CD4-positive, CD25-positive, alpha-beta regulatory T cell (primary cell): ENCODE results near the gene ZRANB1. TPM values are rescaled to one million over a fixed set of nuclear protein-coding genes. Genes with fewer than 3 reads are reported as not detected.

Experiments
- ATAC-seq, 2 donors: fragments of 150-1000 bp; cut with Tn5 transposase; one replicate each; pipeline ENCODE4 v1.10.0; 2021; ENCODE audit warnings: low read depth in 2 of 2, moderate number of reproducible peaks in 2 of 2, moderate library complexity in 1 of 2
- DNase-seq, 3 donors: peaks; one replicate each; pipeline versions ENCODE4 v3.0.0 to v3.0.0-alpha.2; 2012 to 2022; ENCODE audit warnings: mixed read lengths in 1 of 3
- H3K27ac ChIP-seq: one replicate; pipeline ENCODE4 v1.7.0; 2013; ENCODE audit warnings: mild to moderate bottlenecking, low read length; ENCODE audit not compliant: insufficient read depth, poor library complexity, severe bottlenecking
- H3K27me3 ChIP-seq: one replicate; pipeline ENCODE4 v1.7.0; 2013; ENCODE audit warnings: low read length; ENCODE audit not compliant: control insufficient read depth, insufficient read depth
- H3K36me3 ChIP-seq: one replicate; pipeline ENCODE4 v1.7.0; 2013; ENCODE audit warnings: mild to moderate bottlenecking, low read length, moderate library complexity; ENCODE audit not compliant: control insufficient read depth, insufficient read depth
- H3K4me1 ChIP-seq: 2 replicates; pipeline ENCODE4 v1.7.0; 2013; ENCODE audit warnings: mild to moderate bottlenecking, low read length; ENCODE audit not compliant: insufficient read depth, control insufficient read depth, poor library complexity, severe bottlenecking
- H3K4me3 ChIP-seq: one replicate; pipeline ENCODE4 v1.7.0; 2013; ENCODE audit warnings: low read depth, mild to moderate bottlenecking, low read length, moderate library complexity
- H3K9me3 ChIP-seq, 2 experiments: 1 replicate in 1 of 2; 2 replicates in 1 of 2; pipeline ENCODE4 v1.7.0; 2013; ENCODE audit warnings: low read length in 2 of 2, mild to moderate bottlenecking in 1 of 2, moderate library complexity in 1 of 2; ENCODE audit not compliant: control insufficient read depth in 2 of 2
- H3K27ac Mint-ChIP-seq, 3 donors: one replicate each; pipeline ENCODE4 v1.8.0; 2020 to 2022; ENCODE audit warnings: mild to moderate bottlenecking in 3 of 3, mixed read lengths in 3 of 3, moderate library complexity in 2 of 3
- H3K27me3 Mint-ChIP-seq: one replicate; pipeline ENCODE4 v1.8.0; 2022; ENCODE audit warnings: mild to moderate bottlenecking, mixed read lengths
- H3K36me3 Mint-ChIP-seq: one replicate; pipeline ENCODE4 v1.8.0; 2020; ENCODE audit warnings: mixed read lengths
- H3K4me1 Mint-ChIP-seq, 4 donors: one replicate each; pipeline ENCODE4 v1.8.0; 2020 to 2022; ENCODE audit warnings: mixed read lengths in 4 of 4, mild to moderate bottlenecking in 1 of 4
- H3K4me3 Mint-ChIP-seq, 4 donors: one replicate each; pipeline ENCODE4 v1.8.0; 2020 to 2022; ENCODE audit warnings: mild to moderate bottlenecking in 4 of 4, mixed read lengths in 4 of 4, moderate library complexity in 3 of 4
- H3K9me3 Mint-ChIP-seq, 7 donors: one replicate each; pipeline ENCODE4 v1.8.0; 2020 to 2022; ENCODE audit warnings: mixed read lengths in 7 of 7, mild to moderate bottlenecking in 3 of 7, moderate library complexity in 2 of 7
- polyA plus RNA-seq, 4 donors: library from polyadenylated mRNA; unstranded; fragments of 300-500 nt; fragmentation: Illumina TruSeq; gene quantifications; one replicate each; pipeline ENCODE4 v1.2.3, GENCODE V29; 2021
- total RNA-seq: library from RNA; stranded (reverse); gene quantifications from one replicate; pipeline ENCODE4 v1.2.3, GENCODE V29; 2022

The ZRANB1 gene
- total and polyA plus RNA-seq, 5 donors from 2014 or later = 6.6 to 27.8 (median 6.9) TPM

- H3K27me3 ChIP-seq = no peaks in the 10 kb centered on the region
- Mint-ChIP-seq H3K36me3 (peaks cover 44% of the 10 kb centered on the region), H3K27me3 (no peaks in the 10 kb centered on the region), H3K27ac (peak overlapping the region in 2 of 3 donors; percentile 10 to 50), H3K4me1 (peaks cover 39 to 76% (median 65%) of the 10 kb centered on the region in 4 donors), H3K9me3 (peaks cover 0 to under 1% (median 0%) of the 10 kb centered on the region in 7 donors), H3K4me3 (peak overlapping the region in 2 of 4 donors; percentile 2 to 39)
- peak overlapping the region; percentile 14 for H3K4me3 ChIP-seq
- ATAC-seq (no peak), DNase-seq (no peak)
- no peak overlapping the region for H3K27ac ChIP-seq
- no peaks in the 10 kb centered on the region for H3K9me3 ChIP-seq
- peaks cover 24% of the 10 kb centered on the region for H3K36me3 ChIP-seq
- H3K4me1 ChIP-seq = no peaks in the 10 kb centered on the region
Observed at GRCh38 chr10:124943301-124944092, 1.6 kb downstream of the ZRANB1 start.

- peak overlapping the region in 1 of 4 donors; percentile 22 for H3K4me3 Mint-ChIP-seq
- peaks cover 46 to 82% (median 70%) of the 10 kb centered on the region in 4 donors for H3K4me1 Mint-ChIP-seq
- Histone ChIP-seq H3K27me3 (no peaks in the 10 kb centered on the region), H3K36me3 (peaks cover 36% of the 10 kb centered on the region), H3K4me1 (no peaks in the 10 kb centered on the region), H3K9me3 (no peaks in the 10 kb centered on the region), H3K4me3 (no peak overlapping the region), H3K27ac (no peak overlapping the region)
- peaks cover 0 to 1% (median 0%) of the 10 kb centered on the region in 7 donors for H3K9me3 Mint-ChIP-seq
- peaks cover 55% of the 10 kb centered on the region for H3K36me3 Mint-ChIP-seq
- peak overlapping the region in 2 of 3 donors; percentile 21 to 40 for H3K27ac Mint-ChIP-seq
- no peak for ATAC-seq
- DNase-seq = no peak
- no peaks in the 10 kb centered on the region for H3K27me3 Mint-ChIP-seq
Observed at GRCh38 chr10:124944982-124945381, 3.1 kb downstream of the ZRANB1 start.

- no peak overlapping the region for H3K27ac Mint-ChIP-seq
Observed at GRCh38 chr10:124946945-124947344, 5.0 kb downstream of the ZRANB1 start.

GRCh38 chr10:124949543-124949942, 7.6 kb downstream of the ZRANB1 start:
- H3K36me3 Mint-ChIP-seq = peaks cover 52% of the 10 kb centered on the region
- peaks cover 29 to 61% (median 45%) of the 10 kb centered on the region in 4 donors for H3K4me1 Mint-ChIP-seq

More at GRCh38 chr10:124946945-124947344, 5.0 kb downstream of the ZRANB1 start:
- Histone ChIP-seq H3K4me3 (no peak overlapping the region), H3K4me1 (no peaks in the 10 kb centered on the region), H3K9me3 (no peaks in the 10 kb centered on the region), H3K27me3 (no peaks in the 10 kb centered on the region), H3K27ac (no peak overlapping the region), H3K36me3 (peaks cover 37% of the 10 kb centered on the region)
- DNase-seq (peak in 1 of 3 donors; percentile 23), ATAC-seq (no peak)
- H3K36me3 Mint-ChIP-seq = peaks cover 56% of the 10 kb centered on the region
- no peaks in the 10 kb centered on the region for H3K27me3 Mint-ChIP-seq
- H3K4me1 Mint-ChIP-seq = peaks cover 42 to 70% (median 60%) of the 10 kb centered on the region in 4 donors
- no peak overlapping the region for H3K4me3 Mint-ChIP-seq
- H3K9me3 Mint-ChIP-seq = peaks cover 0 to 1% (median 0%) of the 10 kb centered on the region in 7 donors

GRCh38 chr10:124952123-124952522, 10.2 kb downstream of the ZRANB1 start:
- Histone ChIP-seq H3K9me3 (no peaks in the 10 kb centered on the region), H3K27me3 (no peaks in the 10 kb centered on the region), H3K4me1 (peaks cover 6% of the 10 kb centered on the region), H3K36me3 (peaks cover 25% of the 10 kb centered on the region), H3K4me3 (no peak overlapping the region), H3K27ac (no peak overlapping the region)
- DNase-seq (no peak), ATAC-seq (no peak)
- no peak overlapping the region for H3K27ac Mint-ChIP-seq
- peaks cover 38% of the 10 kb centered on the region for H3K36me3 Mint-ChIP-seq
- no peak overlapping the region for H3K4me3 Mint-ChIP-seq
- H3K9me3 Mint-ChIP-seq = peaks cover 0 to 1% (median 0%) of the 10 kb centered on the region in 7 donors
- no peaks in the 10 kb centered on the region for H3K27me3 Mint-ChIP-seq
- H3K4me1 Mint-ChIP-seq = peaks cover 32 to 59% (median 42%) of the 10 kb centered on the region in 4 donors

More at GRCh38 chr10:124949543-124949942, 7.6 kb downstream of the ZRANB1 start:
- Histone ChIP-seq H3K9me3 (no peaks in the 10 kb centered on the region), H3K27ac (no peak overlapping the region), H3K4me1 (no peaks in the 10 kb centered on the region), H3K4me3 (no peak overlapping the region), H3K36me3 (peaks cover 27% of the 10 kb centered on the region), H3K27me3 (no peaks in the 10 kb centered on the region)
- ATAC-seq (no peak), DNase-seq (no peak)
- Mint-ChIP-seq H3K4me3 (no peak overlapping the region), H3K27ac (no peak overlapping the region), H3K9me3 (peaks cover 0 to 1% (median 0%) of the 10 kb centered on the region in 7 donors), H3K27me3 (no peaks in the 10 kb centered on the region)

GRCh38 chr10:124953421-124953820, 11.5 kb downstream of the ZRANB1 start:
- Mint-ChIP-seq H3K4me3 (no peak overlapping the region), H3K27ac (peak overlapping the region in 1 of 3 donors; percentile 37), H3K9me3 (peaks cover 0 to 1% (median 0%) of the 10 kb centered on the region in 7 donors), H3K36me3 (peaks cover 25% of the 10 kb centered on the region), H3K4me1 (peaks cover 23 to 59% (median 42%) of the 10 kb centered on the region in 4 donors), H3K27me3 (no peaks in the 10 kb centered on the region)
- H3K4me3 ChIP-seq = no peak overlapping the region
- H3K4me1 ChIP-seq = peaks cover 6% of the 10 kb centered on the region
- peaks cover 17% of the 10 kb centered on the region for H3K36me3 ChIP-seq
- H3K27ac ChIP-seq = no peak overlapping the region
- DNase-seq = no peak
- no peaks in the 10 kb centered on the region for H3K27me3 ChIP-seq
- ATAC-seq = no peak
- H3K9me3 ChIP-seq = no peaks in the 10 kb centered on the region

- peak overlapping the region; percentile 10 for H3K4me3 ChIP-seq
- peak overlapping the region in 1 of 4 donors; percentile 9 for H3K4me3 Mint-ChIP-seq
Observed at GRCh38 chr10:124955243-124955642, 13.3 kb downstream of the ZRANB1 start.

More at GRCh38 chr10:124955243-124955642, 13.3 kb downstream of the ZRANB1 start:
- H3K27ac ChIP-seq = no peak overlapping the region
- H3K9me3 ChIP-seq = no peaks in the 10 kb centered on the region
- Mint-ChIP-seq H3K4me1 (peaks cover 25 to 64% (median 48%) of the 10 kb centered on the region in 4 donors), H3K36me3 (peaks cover 17% of the 10 kb centered on the region), H3K27me3 (no peaks in the 10 kb centered on the region), H3K9me3 (no peaks in the 10 kb centered on the region), H3K27ac (no peak overlapping the region)
- DNase-seq (no peak), ATAC-seq (no peak)
- peaks cover 3% of the 10 kb centered on the region for H3K36me3 ChIP-seq
- peaks cover 6% of the 10 kb centered on the region for H3K4me1 ChIP-seq
- H3K27me3 ChIP-seq = no peaks in the 10 kb centered on the region
